Adrenal gland (tissue), 5 donors: ENCODE data around the gene CDK17.
"Not testable (repeated sequence)": the region's sequence is repeated elsewhere in the genome, so short reads cannot be mapped to it uniquely, and the experiment has no call there.

Source experiments
- CTCF ChIP-seq, 6 experiments: fragments of 450-650 bp in 4 of 6; fragments of 200-600 bp in 2 of 6; sonication (generic) in 1 of 6; IDR thresholded peaks; 1 replicate in 5 of 6; 2 replicates in 1 of 6; pipeline versions ENCODE4 v1.5.1 to v1.8.0; 2016 to 2021; ENCODE audit warnings: antibody characterized with exemption in 6 of 6, mild to moderate bottlenecking in 2 of 6, moderate library complexity in 1 of 6
- POLR2A ChIP-seq, 2 donors: fragments of 450-650 bp; IDR thresholded peaks; one replicate each; pipeline ENCODE4 v1.6.1; 2017; ENCODE audit warnings: antibody characterized with exemption in 2 of 2, mild to moderate bottlenecking in 2 of 2, moderate library complexity in 1 of 2
- donor health status: DM: no; HTN: no; CAD: no.

DNA sequence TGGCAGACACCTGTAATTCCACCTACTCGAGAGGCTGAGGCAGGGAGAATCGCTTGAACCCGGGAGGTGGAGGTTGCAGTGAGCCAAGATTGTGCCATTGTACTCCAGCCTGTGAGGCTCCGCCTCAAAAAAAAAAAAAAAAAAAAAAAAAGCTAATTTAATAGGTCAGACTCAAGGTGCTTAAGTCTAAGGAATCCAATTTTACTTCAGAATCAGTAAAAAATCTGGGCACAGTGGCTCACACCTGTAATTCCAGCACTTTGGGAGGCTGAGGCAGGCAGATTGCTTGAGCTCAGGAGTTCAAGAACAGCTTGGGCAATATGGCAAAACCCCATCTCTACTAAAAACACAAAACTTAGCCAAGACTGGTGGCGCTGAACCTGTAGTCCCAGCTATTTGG, 7.0 kb downstream of the CDK17 start:
- TF ChIP-seq POLR2A, CTCF (IDR thresholded peaks at IDR 0.05): not testable (repeated sequence)
